ENCODE data around the gene FARS2. TPM values are rescaled to one million over a fixed set of nuclear protein-coding genes. Genes with fewer than 3 reads are reported as not detected.

Gene FARS2
- total and polyA plus RNA-seq, 9 of the 15 experiments (the other 6 are each of a cell fraction or from before 2014, with no cell fraction given): 16.5 to 62.2 (median 27.0) TPM

DNA sequence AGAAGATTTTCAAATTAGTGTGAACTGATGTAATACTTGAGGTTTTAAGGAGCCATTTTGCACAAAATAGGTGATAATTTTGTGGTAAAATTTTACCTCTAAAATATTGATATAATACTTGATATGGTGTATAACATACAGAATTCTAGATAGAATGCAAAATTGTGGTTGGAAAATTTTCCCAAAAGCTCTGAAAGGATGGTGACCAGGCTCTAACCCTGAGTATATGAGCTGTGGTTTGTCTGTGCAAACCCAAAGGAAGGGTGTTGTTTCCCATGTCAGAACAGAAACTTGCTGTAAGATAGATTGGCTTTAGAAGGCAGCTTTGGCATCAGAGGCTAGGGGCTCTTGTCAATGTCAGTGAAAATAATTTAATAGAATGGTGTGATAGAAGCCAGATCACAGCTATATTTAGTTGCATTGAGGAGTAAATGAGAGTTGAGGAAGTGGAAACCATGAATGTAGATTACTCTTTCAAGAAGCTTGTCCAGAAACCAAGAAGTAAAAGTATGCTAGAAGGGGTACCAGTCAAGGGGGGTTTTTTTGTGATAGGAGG lies 257.7 kb downstream of the FARS2 start:
- DNase-seq (ENCODE audit: extremely low read depth in 1 of 4, low spot score in 3 of 4): no peak
- no peaks in the 10 kb centered on the region for H4K20me1 ChIP-seq (replicated peaks; ENCODE audit: control insufficient read depth, insufficient read depth, low read length)
- TF ChIP-seq, protein P1, sequence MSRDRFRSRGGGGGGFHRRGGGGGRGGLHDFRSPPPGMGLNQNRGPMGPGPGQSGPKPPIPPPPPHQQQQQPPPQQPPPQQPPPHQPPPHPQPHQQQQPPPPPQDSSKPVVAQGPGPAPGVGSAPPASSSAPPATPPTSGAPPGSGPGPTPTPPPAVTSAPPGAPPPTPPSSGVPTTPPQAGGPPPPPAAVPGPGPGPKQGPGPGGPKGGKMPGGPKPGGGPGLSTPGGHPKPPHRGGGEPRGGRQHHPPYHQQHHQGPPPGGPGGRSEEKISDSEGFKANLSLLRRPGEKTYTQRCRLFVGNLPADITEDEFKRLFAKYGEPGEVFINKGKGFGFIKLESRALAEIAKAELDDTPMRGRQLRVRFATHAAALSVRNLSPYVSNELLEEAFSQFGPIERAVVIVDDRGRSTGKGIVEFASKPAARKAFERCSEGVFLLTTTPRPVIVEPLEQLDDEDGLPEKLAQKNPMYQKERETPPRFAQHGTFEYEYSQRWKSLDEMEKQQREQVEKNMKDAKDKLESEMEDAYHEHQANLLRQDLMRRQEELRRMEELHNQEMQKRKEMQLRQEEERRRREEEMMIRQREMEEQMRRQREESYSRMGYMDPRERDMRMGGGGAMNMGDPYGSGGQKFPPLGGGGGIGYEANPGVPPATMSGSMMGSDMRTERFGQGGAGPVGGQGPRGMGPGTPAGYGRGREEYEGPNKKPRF (IDR thresholded peaks at IDR 0.05; ENCODE audit: low read depth, low read length): no peak
- TF ChIP-seq, protein P2, sequence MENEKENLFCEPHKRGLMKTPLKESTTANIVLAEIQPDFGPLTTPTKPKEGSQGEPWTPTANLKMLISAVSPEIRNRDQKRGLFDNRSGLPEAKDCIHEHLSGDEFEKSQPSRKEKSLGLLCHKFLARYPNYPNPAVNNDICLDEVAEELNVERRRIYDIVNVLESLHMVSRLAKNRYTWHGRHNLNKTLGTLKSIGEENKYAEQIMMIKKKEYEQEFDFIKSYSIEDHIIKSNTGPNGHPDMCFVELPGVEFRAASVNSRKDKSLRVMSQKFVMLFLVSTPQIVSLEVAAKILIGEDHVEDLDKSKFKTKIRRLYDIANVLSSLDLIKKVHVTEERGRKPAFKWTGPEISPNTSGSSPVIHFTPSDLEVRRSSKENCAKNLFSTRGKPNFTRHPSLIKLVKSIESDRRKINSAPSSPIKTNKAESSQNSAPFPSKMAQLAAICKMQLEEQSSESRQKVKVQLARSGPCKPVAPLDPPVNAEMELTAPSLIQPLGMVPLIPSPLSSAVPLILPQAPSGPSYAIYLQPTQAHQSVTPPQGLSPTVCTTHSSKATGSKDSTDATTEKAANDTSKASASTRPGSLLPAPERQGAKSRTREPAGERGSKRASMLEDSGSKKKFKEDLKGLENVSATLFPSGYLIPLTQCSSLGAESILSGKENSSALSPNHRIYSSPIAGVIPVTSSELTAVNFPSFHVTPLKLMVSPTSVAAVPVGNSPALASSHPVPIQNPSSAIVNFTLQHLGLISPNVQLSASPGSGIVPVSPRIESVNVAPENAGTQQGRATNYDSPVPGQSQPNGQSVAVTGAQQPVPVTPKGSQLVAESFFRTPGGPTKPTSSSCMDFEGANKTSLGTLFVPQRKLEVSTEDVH (IDR thresholded peaks at IDR 0.05; ENCODE audit: low read depth, partially characterized antibody): no peak
- TF ChIP-seq ZNF408 (CRISPR knock-in tag; IDR thresholded peaks at IDR 0.05; ENCODE audit: low read depth): no peak
- TF ChIP-seq, protein P3, sequence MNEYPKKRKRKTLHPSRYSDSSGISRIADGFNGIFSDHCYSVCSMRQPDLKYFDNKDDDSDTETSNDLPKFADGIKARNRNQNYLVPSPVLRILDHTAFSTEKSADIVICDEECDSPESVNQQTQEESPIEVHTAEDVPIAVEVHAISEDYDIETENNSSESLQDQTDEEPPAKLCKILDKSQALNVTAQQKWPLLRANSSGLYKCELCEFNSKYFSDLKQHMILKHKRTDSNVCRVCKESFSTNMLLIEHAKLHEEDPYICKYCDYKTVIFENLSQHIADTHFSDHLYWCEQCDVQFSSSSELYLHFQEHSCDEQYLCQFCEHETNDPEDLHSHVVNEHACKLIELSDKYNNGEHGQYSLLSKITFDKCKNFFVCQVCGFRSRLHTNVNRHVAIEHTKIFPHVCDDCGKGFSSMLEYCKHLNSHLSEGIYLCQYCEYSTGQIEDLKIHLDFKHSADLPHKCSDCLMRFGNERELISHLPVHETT (CRISPR knock-in tag; conservative IDR thresholded peaks at IDR 0.05 in 1 of 2, IDR thresholded peaks at IDR 0.05 in 1 of 2): no peak
- no peak for TF ChIP-seq DACH1 (IDR thresholded peaks at IDR 0.05; ENCODE audit: partially characterized antibody)
- TF ChIP-seq HMG20A (CRISPR knock-in tag; conservative IDR thresholded peaks at IDR 0.05): no peak
- TF ChIP-seq MAFK (IDR thresholded peaks at IDR 0.05; ENCODE audit: low read length): no peak
- H3K79me2 ChIP-seq (ENCODE audit: control insufficient read depth, insufficient read depth, low read length): no peaks in the 10 kb centered on the region
- H3K9me3 ChIP-seq (replicated peaks; ENCODE audit: control insufficient read depth, insufficient read depth, low read depth, low read length): no peaks in the 10 kb centered on the region
- in situ Hi-C loops (cut with MboI): no loop called here
- H3K4me2 ChIP-seq (ENCODE audit: insufficient read depth, low read length): no peak overlapping the region
- ChIA-PET POLR2A (interaction anchor here (1.0 kb wide), 1 partner anchor 11 kb away, joined by 3 read pairs; no protein-coding TSS in a partner anchor), CTCF (ENCODE audit: low intra/inter-chr PET ratio) (no interaction called here)
- intact Hi-C loops (cut with micrococcal nuclease): no loop called here
- no peaks in the 10 kb centered on the region; a peak in 1 of 5 replicates for H3K4me1 ChIP-seq (replicated peaks in 1 of 2; ENCODE audit: control insufficient read depth in 2 of 2, insufficient read depth in 2 of 2, low read length in 2 of 2)
- H3K9me1 ChIP-seq (ENCODE audit: control insufficient read depth, insufficient read depth, low read length): no peaks in the 10 kb centered on the region
- no peaks in the 10 kb centered on the region for H3K27me3 ChIP-seq (ENCODE audit: control insufficient read depth in 2 of 2, insufficient read depth in 2 of 2, low read length in 2 of 2)
- no peak overlapping the region for H3K9ac ChIP-seq (ENCODE audit: insufficient read depth in 1 of 2, low read depth in 2 of 2, low read length in 2 of 2)
- H3K36me3 ChIP-seq (ENCODE audit: control insufficient read depth, insufficient read depth, low read length): no peaks in the 10 kb centered on the region
- H3K27ac ChIP-seq (ENCODE audit: extremely low read depth, low read depth, low read length): no peak overlapping the region
- no peak for ATAC-seq
- no TSS peak for BruUV-seq (replicated peaks)
- H3K4me3 ChIP-seq: no peak overlapping the region
- H2AFZ ChIP-seq (ENCODE audit: low read depth, low read length): no peak overlapping the region
- no peak for FAIRE-seq
